Hematopoietic multipotent progenitor cell (in vitro differentiated cells): Measurements from ENCODE around the gene PRR16. TPM values are rescaled to one million over a fixed set of nuclear protein-coding genes. Genes with fewer than 3 reads are reported as not detected.

Source experiments
- DNase-seq, 3 donors: peaks; one replicate each; pipeline ENCODE4 v3.0.0-alpha.2; 2011 to 2015; ENCODE audit warnings: low read depth in 2 of 3, low spot score in 2 of 3
- total RNA-seq: library from RNA; depleted of rRNA; stranded (reverse); fragments of >200 nt; gene quantifications from one replicate; pipeline ENCODE4 v1.2.3, GENCODE V29; 2012

PRR16 gene
- total RNA-seq, 1 donor: 0.81 TPM

GRCh38 chr5:120555345-120555744 lies 91.2 kb downstream of the PRR16 start:
- no peak for DNase-seq

- no peak for DNase-seq
Observed at GRCh38 chr5:120564013-120564412, 99.9 kb downstream of the PRR16 start.

GRCh38 chr5:120567066-120567465 lies 103.0 kb downstream of the PRR16 start:
- DNase-seq: no peak

- DNase-seq: no peak
Observed at GRCh38 chr5:120567921-120568320, 103.8 kb downstream of the PRR16 start.

- DNase-seq: no peak
Observed at GRCh38 chr5:120568711-120569110, 104.6 kb downstream of the PRR16 start.

- DNase-seq: no peak
Observed at GRCh38 chr5:120576588-120576987, 112.5 kb downstream of the PRR16 start.

- DNase-seq: no peak
Observed at GRCh38 chr5:120582635-120583034, 118.5 kb downstream of the PRR16 start.

- no peak for DNase-seq
Observed at GRCh38 chr5:120586646-120587045, 122.5 kb downstream of the PRR16 start.

- no peak for DNase-seq
Observed at GRCh38 chr5:120591911-120592310, 127.8 kb downstream of the PRR16 start.

GRCh38 chr5:120599576-120599975 lies 135.5 kb downstream of the PRR16 start:
- DNase-seq: no peak

GRCh38 chr5:120600639-120601038 lies 136.5 kb downstream of the PRR16 start:
- no peak for DNase-seq

- DNase-seq: no peak
Observed at GRCh38 chr5:120602033-120602432, 137.9 kb downstream of the PRR16 start.

GRCh38 chr5:120604884-120605283 lies 140.8 kb downstream of the PRR16 start:
- DNase-seq: no peak

- no peak for DNase-seq
Observed at GRCh38 chr5:120605325-120606079, 141.4 kb downstream of the PRR16 start.

- DNase-seq: no peak
Observed at GRCh38 chr5:120609570-120609969, 145.5 kb downstream of the PRR16 start.

- DNase-seq: no peak
Observed at GRCh38 chr5:120610145-120610544, 146.0 kb downstream of the PRR16 start.

GRCh38 chr5:120613729-120614128 lies 149.6 kb downstream of the PRR16 start:
- DNase-seq: no peak

- peak in 1 of 3 donors; percentile 43 for DNase-seq
Observed at GRCh38 chr5:120614531-120615180, 150.6 kb downstream of the PRR16 start.

- no peak for DNase-seq
Observed at GRCh38 chr5:120615967-120616645, 152.0 kb downstream of the PRR16 start.

- DNase-seq: no peak
Observed at GRCh38 chr5:120621339-120621738, 157.2 kb downstream of the PRR16 start.

GRCh38 chr5:120624021-120624563 lies 160.0 kb downstream of the PRR16 start:
- DNase-seq: peak in 1 of 3 donors; percentile 16
